Right ventricle myocardium superior (tissue), 1 donor: Measurements from ENCODE around the gene AMBRA1. TPM values are rescaled to one million over a fixed set of nuclear protein-coding genes. Genes with fewer than 3 reads are reported as not detected.
"Not testable (repeated sequence)": the region's sequence is repeated elsewhere in the genome, so short reads cannot be mapped to it uniquely, and the experiment has no call there.

Experiments used
- ATAC-seq: fragments of 200-7000 bp; cut with Tn5 transposase; one replicate; pipeline ENCODE4 v1.9.1; 2020; ENCODE audit warnings: mild to moderate bottlenecking; ENCODE audit not compliant: poor library complexity
- DNase-seq: peaks from one replicate; pipeline ENCODE4 v3.0.0-alpha.2; 2020
- intact Hi-C: fragments of 100-400 bp; cut with DNase I; formaldehyde crosslinking; loops from one replicate; pipeline ENCODE4 v1.11.2; 2022
- total RNA-seq: library from RNA; stranded (reverse); fragmentation: NEBNext Ultra II Directional; extraction: Animal tissue kit (Norgen Biotek cat#: 25700); gene quantifications from one replicate; pipeline ENCODE4 v1.2.1, GENCODE V29; 2021
- donor health status: DM: no; HTN: yes; CAD: no; lungs with severe emphysema.

The AMBRA1 gene
- total RNA-seq, 1 donor from 2014 or later, result 12.3 TPM

DNA sequence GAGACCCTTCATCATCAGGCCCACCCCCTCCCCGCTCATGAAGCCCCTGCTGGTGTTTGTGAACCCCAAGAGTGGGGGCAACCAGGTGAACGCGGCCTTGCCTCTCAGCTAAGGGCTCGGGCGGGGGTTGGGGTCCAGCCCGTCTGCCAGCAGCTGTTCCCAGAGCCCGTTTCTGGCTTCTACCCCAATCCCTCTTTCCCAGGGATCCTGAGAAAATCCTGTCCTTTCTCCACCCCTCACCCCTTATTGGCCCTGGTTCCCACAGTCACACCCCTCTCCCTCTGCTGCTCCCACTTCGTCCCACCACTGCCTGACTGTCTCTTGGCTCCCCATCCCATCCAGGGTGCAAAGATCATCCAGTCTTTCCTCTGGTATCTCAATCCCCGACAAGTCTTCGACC, 221.7 kb downstream of the AMBRA1 start:
- intact Hi-C loops, result no loop called here
- DNase-seq (no peak), ATAC-seq (no peak)

DNA sequence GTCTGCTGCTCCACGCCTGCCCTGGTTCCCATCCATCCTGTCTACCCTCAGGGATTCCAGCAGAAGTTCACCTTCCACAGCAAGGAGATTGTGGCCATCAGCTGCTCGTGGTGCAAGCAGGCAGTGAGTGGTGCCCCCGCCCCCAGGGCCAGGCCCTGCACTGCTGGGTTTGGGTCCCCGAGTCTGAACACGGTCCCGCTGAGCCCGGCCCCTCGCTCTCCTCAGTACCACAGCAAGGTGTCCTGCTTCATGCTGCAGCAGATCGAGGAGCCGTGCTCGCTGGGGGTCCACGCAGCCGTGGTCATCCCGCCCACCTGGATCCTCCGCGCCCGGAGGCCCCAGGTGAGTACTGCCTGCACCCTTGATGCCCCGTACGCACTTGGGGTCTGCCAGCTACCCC, 222.6 kb downstream of the AMBRA1 start:
- DNase-seq, intact Hi-C loops, ATAC-seq: not testable (repeated sequence)

DNA sequence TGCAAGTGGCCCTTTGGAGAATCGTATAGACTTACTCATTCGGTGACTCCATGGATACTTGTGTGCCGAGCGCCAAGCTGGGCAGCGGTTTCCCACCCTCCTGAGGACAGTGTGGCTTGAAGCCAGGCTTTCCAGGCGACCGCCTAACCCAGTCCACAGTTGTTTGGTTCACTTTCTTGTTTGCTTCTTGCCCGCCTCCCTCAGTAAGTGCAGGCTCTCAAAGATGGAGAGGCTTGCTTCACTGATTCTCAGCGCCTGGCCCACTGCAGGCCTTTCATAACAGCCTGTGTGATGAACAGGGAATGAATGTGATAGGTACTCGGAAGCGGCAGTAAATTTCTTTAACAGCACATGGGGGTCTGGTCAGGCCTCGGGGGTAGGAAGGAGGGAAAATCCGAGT, 223.6 kb downstream of the AMBRA1 start:
- no peak for DNase-seq
- no peak for ATAC-seq
- intact Hi-C loops, result no loop called here

DNA sequence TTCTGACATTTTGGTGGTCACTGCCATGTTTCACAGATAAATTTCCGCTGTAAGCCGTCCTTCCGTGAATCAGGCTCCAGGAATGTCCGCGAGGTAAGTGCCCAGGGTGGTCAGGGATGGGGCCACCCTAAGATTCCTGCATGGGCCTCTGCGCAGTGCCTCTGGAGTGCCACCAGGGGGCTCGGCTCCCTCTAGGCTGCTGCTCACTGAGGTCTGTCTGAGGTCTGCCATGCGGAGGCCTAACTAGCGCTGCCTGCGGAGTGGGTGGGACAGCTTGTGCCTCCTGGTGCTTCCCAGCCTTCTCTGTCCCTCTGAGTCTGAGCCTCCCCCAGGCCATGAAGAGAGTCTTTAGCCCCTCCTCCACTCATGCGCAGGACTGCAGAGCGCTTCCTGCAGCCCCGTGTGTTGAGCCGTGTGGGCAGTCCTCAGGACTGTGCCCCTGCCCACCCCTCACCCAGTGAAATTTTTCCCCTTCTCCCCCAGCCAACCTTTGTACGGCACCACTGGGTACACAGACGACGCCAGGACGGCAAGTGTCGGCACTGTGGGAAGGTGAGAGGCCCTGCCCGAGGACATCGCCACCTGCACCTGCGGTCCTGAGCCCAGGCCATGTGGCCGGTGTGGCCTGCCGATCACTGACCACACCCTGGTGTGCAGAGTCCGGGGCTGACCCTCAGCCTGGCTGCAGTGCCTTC, 224.2 kb downstream of the AMBRA1 start:
- DNase-seq (no peak), ATAC-seq (peak; percentile 46)
- intact Hi-C loops, result no loop called here

DNA sequence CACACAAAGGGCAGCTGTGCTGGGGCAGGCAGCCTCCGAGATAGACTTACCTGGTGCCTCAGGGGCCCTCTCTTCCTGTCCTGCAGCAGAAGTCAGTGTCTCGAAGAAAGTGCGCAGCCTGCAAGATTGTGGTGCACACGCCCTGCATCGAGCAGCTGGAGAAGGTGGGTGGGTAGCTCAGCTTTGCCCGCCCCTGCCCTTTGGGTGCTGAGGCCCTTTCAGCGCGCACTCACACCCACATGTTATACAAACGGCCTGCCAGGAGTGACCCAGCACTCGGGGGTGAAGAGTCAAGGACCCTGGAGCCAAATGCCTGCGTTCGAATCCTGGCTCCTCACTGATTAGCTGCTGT, 225.9 kb downstream of the AMBRA1 start:
- ATAC-seq, result no peak
- intact Hi-C loops, result no loop called here
- DNase-seq, result no peak

DNA sequence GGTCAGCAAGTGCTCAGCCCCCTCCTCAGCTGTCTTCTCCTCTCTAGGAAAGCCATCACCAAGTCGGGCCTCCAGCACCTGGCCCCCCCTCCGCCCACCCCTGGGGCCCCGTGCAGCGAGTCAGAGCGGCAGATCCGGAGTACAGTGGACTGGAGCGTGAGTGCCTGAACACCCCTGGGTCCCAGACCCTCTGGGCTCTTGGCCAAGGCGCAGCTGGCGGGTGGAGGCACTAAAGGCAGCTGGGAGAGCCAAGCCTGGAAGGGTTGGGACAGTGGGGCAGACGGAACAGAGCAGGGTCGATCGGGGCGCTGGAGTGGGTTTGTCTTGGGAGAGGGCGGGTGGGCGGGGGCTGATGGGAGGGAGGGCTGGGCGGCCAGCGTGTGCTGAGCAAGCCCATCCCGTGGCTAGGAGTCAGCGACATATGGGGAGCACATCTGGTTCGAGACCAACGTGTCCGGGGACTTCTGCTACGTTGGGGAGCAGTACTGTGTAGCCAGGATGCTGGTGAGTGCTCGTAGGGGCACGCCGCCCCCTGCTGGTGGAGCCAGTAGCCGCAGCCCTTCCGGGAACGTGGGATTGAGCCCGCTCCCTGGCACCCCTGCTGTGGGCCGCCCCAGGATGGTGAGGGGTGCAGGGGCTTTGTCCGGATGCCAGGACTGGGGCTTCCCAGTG, 226.4 kb downstream of the AMBRA1 start:
- ATAC-seq (peak; percentile 67), DNase-seq (peak; percentile 88)
- intact Hi-C loops, result no loop called here

DNA sequence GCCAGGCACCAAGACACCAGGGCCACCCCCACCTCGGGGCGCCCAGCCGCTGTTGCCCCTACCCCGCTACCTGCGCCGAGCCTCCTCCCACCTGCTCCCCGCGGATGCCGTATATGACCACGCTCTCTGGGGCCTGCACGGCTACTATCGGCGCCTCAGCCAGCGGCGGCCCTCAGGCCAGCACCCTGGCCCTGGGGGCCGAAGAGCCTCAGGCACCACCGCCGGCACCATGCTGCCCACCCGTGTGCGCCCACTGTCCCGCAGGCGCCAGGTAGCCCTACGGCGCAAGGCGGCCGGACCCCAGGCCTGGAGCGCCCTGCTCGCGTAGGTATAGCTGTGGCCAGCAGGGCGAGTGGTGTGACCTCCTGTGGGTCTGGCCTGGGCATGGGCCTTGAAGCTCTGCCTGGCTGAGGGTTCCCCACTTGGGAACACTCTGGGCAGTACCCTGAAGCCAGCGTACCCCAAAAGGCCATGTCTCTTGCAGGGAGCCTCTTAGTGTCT, 227.1 kb downstream of the AMBRA1 start:
- ATAC-seq, result no peak
- intact Hi-C loops, result no loop called here
- no peak for DNase-seq

DNA sequence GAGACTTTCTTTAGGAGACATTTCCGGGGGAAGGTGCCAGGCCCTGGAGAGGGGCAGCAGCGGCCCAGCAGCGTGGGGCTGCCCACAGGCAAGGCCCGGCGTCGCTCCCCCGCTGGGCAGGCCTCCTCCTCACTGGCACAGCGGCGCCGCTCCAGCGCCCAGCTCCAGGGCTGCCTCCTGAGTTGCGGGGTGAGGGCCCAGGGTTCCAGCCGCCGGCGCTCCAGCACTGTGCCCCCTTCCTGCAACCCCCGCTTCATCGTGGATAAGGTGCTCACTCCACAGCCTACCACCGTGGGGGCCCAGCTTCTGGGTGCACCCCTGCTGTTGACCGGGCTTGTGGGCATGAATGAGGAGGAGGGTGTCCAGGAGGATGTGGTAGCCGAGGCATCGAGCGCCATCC, 227.6 kb downstream of the AMBRA1 start:
- no peak for ATAC-seq
- DNase-seq, result no peak
- intact Hi-C loops, result no loop called here

DNA sequence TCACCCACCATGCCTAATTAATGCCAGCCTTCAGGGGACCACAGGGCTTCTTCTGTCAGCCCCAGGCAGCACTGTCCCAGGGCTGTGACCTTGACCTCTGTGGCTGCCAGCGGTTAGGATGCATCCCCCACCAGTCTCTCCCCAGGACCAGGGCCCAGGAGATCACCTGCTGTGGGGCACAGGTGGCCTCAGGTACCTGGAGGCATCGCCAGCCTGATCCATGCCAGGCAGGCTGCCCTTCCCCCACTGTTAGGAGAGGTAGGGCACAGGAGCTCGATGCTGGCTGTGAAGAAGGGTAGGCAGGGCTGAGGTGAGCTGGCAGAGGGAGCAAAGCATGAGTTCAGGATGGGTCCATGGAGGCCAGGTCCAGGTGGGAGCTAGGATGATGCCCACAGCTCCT, 229.0 kb downstream of the AMBRA1 start:
- ATAC-seq (no peak), DNase-seq (no peak)
- intact Hi-C loops, result no loop called here

DNA sequence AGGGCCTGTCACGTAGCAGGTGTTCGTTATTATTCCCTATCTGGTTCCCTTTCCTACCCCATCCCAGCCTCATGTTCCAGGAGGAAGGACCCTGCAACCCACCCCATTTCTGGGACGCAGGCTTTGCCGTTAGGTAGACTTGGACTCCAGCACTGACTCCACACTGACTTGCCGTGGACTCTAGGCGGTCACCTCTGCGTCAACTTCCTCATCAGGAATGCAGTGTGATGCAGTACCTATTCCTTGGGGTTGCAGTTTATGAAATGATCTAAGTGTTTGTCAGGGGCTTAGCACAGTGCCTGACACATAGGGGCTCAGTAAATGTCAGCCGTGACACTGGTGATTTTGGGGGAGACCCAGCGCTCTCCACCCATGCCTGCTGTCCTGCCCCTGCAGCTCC, 229.8 kb downstream of the AMBRA1 start:
- intact Hi-C loops, result no loop called here
- DNase-seq, result no peak
- ATAC-seq, result no peak

DNA sequence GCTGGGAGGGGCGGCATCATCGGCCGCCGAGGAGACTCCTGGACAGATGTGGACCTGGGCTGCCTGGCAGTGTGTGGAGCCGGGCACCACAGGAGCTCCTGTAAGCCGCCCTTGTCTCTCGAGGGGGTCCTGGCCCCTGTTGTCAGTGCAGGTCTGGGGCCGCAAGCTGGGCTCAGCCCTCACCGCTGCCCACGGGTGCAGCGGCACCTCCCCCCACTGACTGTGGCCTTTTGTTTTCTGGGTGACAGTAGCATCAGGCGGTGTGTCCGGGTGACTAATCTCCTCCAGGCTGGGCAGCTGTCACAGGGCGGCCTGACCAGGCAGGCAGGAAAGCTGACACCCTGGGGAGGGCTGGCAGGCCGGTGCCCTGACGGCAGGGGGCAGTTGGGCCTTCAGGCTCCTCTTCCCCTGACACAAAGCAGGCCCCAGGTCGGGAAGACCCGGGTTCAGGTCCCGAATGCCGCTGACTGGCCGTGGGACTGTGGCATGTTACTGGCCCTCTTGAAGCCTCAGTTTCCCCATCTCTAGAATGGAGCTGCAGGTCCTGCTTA, 230.3 kb downstream of the AMBRA1 start:
- intact Hi-C loops, result no loop called here
- ATAC-seq, result peak; percentile 50
- DNase-seq, result peak; percentile 71

DNA sequence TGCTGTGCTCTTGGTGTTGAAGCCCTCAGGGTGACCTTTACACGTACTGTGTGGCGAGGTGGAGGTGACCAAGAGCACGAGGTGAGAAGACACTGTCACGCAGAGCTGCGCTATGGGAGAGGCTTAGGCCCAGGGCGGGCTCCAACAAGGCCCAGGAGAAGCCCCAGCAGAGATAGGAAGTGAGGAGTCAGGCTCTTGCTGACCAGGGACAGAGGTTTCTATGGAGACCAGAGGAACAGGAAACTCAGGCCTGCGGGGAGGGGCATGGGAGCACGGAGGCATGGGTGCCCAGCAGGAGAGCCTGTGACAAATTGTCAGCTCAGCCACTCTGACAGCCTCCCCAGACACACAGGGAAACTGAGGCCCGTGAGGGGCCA, 230.8 kb downstream of the AMBRA1 start:
- peak; percentile 84 for DNase-seq
- intact Hi-C loops, result no loop called here
- ATAC-seq, result peak; percentile 43

DNA sequence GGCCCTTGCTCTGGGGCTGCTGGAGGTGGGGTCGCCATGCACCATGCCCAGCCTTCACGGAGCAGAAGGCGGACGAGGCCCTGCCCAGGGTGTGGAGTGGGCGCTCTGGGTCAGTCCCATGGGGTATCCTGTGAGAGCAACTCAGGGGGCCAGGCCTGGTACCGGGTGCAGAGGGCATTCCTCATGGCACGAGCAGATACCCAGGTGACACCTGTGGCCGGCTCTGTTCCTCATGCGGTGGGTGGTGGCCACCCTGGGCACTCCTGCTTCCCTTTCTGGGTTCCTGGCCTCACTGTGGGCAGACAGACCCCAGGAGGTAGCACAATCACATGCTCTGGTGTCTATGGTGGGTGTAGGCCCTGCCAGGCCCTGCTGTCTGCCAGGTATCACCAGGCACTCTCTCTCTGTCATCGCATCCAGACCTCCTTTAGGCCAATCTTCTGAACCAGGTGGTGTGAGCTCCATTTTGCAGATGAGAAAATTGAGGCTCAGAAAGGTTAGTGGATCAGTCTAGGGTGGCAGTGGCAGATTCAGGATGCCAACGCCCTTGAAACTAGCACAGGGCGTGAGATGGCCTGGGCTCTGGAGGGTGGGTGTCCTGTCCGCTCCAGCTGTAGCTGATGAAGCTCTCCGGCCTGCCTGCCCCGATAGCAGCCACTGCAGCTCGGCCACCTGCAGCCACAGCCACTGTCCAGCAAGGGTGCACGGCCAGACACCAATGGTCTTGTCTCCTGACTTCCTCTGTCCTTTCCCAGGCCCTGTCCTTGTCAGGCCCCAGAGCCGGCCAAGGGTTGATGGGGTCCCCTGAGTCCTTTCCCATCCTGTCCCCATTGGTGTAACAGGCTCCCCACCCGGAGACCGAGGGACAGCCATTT, 231.4 kb downstream of the AMBRA1 start:
- intact Hi-C loops, result no loop called here
- no peak for DNase-seq
- peak; percentile 3 for ATAC-seq

DNA sequence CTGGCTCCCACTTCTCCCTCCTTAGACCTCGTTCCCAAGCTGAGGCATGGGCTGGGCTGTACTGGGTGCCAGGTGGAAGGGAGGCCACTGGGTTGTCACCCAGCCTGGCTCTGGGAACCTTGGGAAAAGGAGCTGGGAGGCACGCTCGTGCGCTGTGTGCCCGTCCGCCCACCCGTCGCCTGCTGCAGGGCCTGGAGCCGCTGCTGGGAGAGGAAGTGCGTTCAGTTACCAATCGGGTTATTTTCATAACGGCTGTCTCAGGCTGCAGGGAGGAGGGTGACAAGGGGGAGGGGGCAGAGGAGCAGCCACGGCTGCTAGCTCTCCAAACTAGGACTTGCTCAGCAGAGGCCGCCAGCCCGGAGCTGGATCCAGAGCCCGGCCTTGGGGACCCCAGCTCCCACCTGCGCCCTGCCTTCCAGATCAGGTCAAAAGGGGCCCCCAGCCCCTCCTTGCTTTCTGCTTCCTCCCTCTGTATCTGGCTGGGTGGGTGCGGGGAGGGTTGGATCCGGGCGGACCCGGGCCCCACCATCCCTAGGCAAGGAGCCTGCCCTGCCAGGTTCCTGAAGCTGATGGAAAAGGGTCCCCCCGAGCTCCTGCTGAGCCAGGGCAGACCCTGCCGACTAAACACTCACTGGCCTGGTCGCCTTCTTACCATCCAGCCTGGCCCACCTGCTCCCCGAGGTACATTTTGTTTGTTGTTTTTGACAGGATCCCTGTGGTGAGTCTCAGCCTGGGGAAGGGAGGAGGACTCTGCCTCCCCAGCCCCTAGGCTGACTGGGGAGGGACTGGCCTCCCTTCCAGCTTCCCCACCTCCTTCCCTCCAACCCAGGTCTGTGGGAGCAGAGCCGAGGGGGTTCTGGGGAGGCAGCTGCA, 232.3 kb downstream of the AMBRA1 start:
- DNase-seq (peak; percentile 82), ATAC-seq (peak; percentile 82)
- intact Hi-C loops, result no loop called here

DNA sequence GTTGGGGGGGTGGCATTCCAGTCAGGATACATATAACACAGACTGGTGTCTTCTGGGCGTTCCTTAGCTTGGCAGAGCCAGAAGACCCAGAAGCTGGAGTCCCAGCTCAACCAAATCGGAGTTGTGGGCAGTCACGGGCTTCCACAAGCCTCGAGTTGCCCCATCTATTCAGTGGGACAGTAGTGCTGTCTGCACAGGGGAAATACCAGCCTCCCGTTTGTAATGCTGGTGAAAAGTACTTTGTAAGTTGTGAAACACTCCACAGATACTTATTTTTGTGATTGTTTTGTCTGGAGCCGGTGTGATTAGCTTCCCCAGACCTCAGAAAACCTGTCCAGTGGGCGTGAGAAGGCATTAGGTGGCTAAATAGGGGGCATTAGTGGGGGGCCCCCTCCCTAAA, 232.9 kb downstream of the AMBRA1 start:
- ATAC-seq, result no peak
- DNase-seq, result no peak
- intact Hi-C loops, result no loop called here

DNA sequence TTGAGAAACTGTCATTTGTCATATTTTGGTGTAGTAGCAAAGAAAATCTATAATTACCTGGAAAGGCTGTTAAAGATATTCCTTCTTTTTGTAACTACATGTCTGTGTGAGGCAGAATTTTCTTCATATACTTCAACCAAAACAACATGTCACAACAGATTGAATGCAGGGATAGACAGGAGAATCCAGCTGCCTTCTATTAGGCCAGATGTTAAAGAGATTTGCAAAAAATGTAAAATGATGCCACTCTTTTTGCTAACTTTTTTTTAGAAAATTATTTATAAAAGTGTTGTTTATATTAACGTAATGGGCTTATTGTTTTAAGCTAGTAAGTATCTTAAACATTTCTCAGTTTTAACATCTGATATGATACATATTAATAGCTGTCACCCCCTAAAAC, 233.9 kb downstream of the AMBRA1 start:
- no peak for DNase-seq
- no peak for ATAC-seq
- intact Hi-C loops, result no loop called here

DNA sequence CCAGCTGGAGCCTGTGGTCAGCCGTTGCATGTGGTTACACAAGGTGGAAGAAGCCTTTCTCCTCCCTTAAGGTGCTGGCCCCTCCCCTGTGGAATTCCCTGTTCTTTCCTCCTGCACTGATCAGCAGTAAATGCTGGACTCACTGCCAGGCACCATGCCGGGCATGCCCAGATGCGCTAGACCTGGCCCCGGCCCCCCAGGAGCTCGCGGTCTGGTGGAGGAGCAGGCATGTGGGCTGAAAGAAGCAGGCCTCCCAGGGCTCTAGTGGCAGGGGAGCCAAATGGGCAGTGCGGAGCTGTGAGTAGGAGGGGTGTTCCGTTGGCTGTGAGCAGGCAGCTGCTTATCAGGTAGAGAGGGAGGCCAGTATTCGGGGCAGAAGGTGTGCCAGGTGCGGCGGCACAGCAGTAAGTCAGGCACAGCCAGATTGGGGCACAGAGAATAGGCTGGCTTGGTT, 236.3 kb downstream of the AMBRA1 start:
- DNase-seq (no peak), ATAC-seq (peak; percentile 1)
- intact Hi-C loops, result no loop called here

DNA sequence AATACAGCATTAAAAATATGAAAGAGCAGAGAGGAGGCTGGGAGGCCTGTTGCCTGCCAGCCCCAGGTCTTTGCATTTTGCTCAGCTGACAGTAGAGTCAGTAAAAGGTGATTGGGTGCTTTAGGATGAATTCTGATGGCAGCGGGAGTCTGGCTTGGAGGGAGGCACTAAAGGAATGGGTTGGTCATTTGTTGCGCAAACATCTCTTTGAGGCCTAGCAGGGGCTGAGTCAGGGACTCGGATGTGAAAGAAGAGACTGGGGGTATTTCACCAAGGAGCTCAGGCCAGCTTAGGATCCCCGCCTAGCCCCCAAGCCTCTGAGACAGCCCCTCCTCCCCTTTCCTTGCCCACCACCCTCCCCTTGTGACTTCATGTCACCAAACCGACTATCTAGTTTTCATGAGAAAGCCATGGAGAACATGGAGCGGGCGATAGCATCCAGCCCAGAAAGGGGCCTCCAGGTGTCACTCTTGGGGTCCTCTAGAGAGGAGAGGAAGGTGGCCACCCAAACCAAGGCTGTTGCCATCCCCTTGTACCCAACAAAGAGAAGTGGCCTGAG, 236.8 kb downstream of the AMBRA1 start:
- no peak for DNase-seq
- ATAC-seq, result no peak
- intact Hi-C loops, result no loop called here
